DOHH2 (cell line): ENCODE data around the gene TMEM151A.
A peak's percentile ranks its signal among the peaks of the same experiment; 100 is the strongest.

Experiments used
- CTCF ChIP-seq: fragments of 200-600 bp; sonication (generic); IDR thresholded peaks from one replicate; pipeline ENCODE4 v1.5.1; 2014; ENCODE audit warnings: antibody characterized with exemption, mild to moderate bottlenecking, low read depth, low read length; ENCODE audit not compliant: poor library complexity, severe bottlenecking
- EZH2phosphoT487 ChIP-seq: fragments of 200-600 bp; sonication (generic); IDR thresholded peaks from 2 replicates; pipeline ENCODE4 v1.6.1; 2017; ENCODE audit warnings: borderline replicate concordance, mild to moderate bottlenecking, antibody characterized with exemption, low read length, moderate library complexity, mixed read lengths

GRCh38 chr11:66268952-66269905, 22.5 kb upstream of the TMEM151A start:
- TF ChIP-seq CTCF, result peak; percentile 38
- no peak for TF ChIP-seq EZH2phosphoT487
